Stimulated activated CD4-positive, alpha-beta T cell treated with anti-CD3 and anti-CD28 coated beads, Interleukin-15, amount 100 ng/mL, for 24 hours (primary cell): ENCODE data around the gene TNFSF13.
"Not testable (repeated sequence)": the region's sequence is repeated elsewhere in the genome, so short reads cannot be mapped to it uniquely, and the experiment has no call there.

Source experiments
- DNase-seq: peaks from one replicate; pipeline ENCODE4 v3.0.0-alpha.2; 2020

Gene TNFSF13

GRCh38 chr17:7592422-7593021 is 34.0 kb downstream of the TNFSF13 start:
- no peak for DNase-seq

- no peak for DNase-seq
These were observed 34.7 kb downstream of the TNFSF13 start for GRCh38 chr17:7593296-7593695.

- DNase-seq: not testable (repeated sequence)
These were observed 39.0 kb downstream of the TNFSF13 start for GRCh38 chr17:7597561-7597960.

GRCh38 chr17:7606280-7606679 is 47.7 kb downstream of the TNFSF13 start:
- no peak for DNase-seq

- no peak for DNase-seq
These were observed 52.1 kb downstream of the TNFSF13 start for GRCh38 chr17:7610641-7611040.
